ENCODE measurements around the gene THG1L. TPM values are rescaled to one million over a fixed set of nuclear protein-coding genes. Genes with fewer than 3 reads are reported as not detected.
A peak's percentile ranks its signal among the peaks of the same experiment; 100 is the strongest.

THG1L gene
- total RNA-seq, 1 experiment from 2014 or later = 12.3 TPM

DNA sequence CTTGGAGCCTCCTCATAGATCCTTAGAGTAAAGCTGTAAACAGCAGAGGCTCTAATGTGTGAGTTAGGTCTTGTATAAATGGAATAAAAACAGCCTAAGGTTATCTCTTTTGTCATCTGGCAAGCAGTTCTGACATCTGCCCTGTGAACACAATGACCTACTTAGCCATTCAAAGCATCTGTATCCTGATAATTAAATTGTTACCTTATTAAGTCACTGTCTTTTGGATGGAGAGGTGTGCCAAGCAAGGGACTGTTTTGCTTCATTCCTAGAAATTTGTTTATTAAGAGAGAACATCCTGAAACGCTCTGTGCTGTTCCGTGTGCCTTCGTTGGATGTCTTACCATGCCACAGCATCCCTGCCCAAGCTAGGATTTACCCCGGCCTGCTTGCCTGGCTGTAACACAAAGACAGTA, 13.8 kb downstream of the THG1L start:
- ChIA-PET CTCF (interaction anchor here (0.7 to 0.9 kb wide), 2 partner anchors 14 to 417 kb away, joined by 3 read pairs; no protein-coding TSS in a partner anchor), POLR2A (no interaction called here)
- Mint-ChIP-seq H3K4me1 (peaks cover 12% of the 10 kb centered on the region), H3K4me3 (peak overlapping the region; percentile 93; the same call in 1 of the 2 replicates), H3K27ac (no peak overlapping the region), H3K36me3 (peaks cover 2% of the 10 kb centered on the region; the same call in 1 of the 2 replicates), H3K27me3 (ENCODE audit: low read depth) (peaks cover 20% of the 10 kb centered on the region), H3K9me3 (no peaks in the 10 kb centered on the region)
- TF ChIP-seq CBFB (CRISPR knock-in tag; IDR thresholded peaks at IDR 0.05; ENCODE audit: low read depth) = no peak
- no peak for TF ChIP-seq SMAD3 (CRISPR knock-in tag; IDR thresholded peaks at IDR 0.05; ENCODE audit: borderline replicate concordance)
- TF ChIP-seq ZNF416 (CRISPR knock-in tag; IDR thresholded peaks at IDR 0.05) = no peak
- DNase-seq (ENCODE audit: low spot score) = no peak
- ATAC-seq = no peak

DNA sequence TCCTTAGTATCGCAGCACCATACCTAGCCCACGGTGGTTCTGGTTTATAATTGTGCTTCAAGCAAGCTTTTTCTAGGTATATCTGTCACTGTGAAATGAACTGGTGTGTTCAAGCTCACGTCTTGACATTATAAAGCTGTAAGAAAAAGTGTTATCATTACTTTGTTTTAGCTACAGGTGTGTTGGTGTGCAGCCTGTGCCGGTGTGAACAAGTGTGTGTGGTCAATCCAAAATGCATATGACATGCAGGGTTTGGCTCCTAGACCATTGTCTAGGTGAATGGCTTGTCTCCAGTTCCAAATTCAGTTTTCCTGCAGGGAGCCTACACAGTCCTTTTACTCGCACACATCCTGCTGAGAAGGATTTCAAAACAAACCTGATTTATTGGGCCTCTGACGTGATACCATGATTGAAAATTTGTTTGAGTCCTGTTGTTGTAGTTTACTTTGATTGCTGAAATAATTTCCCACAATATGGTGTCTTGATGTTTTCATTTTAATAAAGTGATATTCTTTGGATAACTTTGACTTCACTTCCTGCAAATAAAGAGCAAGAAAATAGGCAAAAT, 16.0 kb downstream of the THG1L start:
- DNase-seq (ENCODE audit: low spot score) (no peak), ATAC-seq (no peak)
- Mint-ChIP-seq H3K4me3 (no peak overlapping the region), H3K36me3 (no peaks in the 10 kb centered on the region), H3K27me3 (ENCODE audit: low read depth) (peaks cover 20% of the 10 kb centered on the region), H3K4me1 (peaks cover 12% of the 10 kb centered on the region), H3K9me3 (no peaks in the 10 kb centered on the region), H3K27ac (no peak overlapping the region)
- ChIA-PET POLR2A (no interaction called here), CTCF (interaction anchor here (0.9 kb wide), 1 partner anchor 16 kb away, joined by 3 read pairs; the partner anchor contains the start of gene THG1L)
- TF ChIP-seq, protein P1, sequence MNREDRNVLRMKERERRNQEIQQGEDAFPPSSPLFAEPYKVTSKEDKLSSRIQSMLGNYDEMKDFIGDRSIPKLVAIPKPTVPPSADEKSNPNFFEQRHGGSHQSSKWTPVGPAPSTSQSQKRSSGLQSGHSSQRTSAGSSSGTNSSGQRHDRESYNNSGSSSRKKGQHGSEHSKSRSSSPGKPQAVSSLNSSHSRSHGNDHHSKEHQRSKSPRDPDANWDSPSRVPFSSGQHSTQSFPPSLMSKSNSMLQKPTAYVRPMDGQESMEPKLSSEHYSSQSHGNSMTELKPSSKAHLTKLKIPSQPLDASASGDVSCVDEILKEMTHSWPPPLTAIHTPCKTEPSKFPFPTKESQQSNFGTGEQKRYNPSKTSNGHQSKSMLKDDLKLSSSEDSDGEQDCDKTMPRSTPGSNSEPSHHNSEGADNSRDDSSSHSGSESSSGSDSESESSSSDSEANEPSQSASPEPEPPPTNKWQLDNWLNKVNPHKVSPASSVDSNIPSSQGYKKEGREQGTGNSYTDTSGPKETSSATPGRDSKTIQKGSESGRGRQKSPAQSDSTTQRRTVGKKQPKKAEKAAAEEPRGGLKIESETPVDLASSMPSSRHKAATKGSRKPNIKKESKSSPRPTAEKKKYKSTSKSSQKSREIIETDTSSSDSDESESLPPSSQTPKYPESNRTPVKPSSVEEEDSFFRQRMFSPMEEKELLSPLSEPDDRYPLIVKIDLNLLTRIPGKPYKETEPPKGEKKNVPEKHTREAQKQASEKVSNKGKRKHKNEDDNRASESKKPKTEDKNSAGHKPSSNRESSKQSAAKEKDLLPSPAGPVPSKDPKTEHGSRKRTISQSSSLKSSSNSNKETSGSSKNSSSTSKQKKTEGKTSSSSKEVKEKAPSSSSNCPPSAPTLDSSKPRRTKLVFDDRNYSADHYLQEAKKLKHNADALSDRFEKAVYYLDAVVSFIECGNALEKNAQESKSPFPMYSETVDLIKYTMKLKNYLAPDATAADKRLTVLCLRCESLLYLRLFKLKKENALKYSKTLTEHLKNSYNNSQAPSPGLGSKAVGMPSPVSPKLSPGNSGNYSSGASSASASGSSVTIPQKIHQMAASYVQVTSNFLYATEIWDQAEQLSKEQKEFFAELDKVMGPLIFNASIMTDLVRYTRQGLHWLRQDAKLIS (CRISPR knock-in tag; IDR thresholded peaks at IDR 0.05; ENCODE audit: borderline replicate concordance) = no peak
- TF ChIP-seq CREB1 (CRISPR knock-in tag; IDR thresholded peaks at IDR 0.05) (no peak), EMX1 (CRISPR knock-in tag; IDR thresholded peaks at IDR 0.05) (no peak), GTF2I (CRISPR knock-in tag; conservative IDR thresholded peaks at IDR 0.05) (no peak), SP1 (CRISPR knock-in tag; conservative IDR thresholded peaks at IDR 0.05) (no peak), ETV6 (CRISPR knock-in tag; IDR thresholded peaks at IDR 0.05) (no peak), ZNF671 (CRISPR knock-in tag; IDR thresholded peaks at IDR 0.05) (no peak), ZNF232 (CRISPR knock-in tag; IDR thresholded peaks at IDR 0.05) (no peak), NR3C1 (CRISPR knock-in tag; conservative IDR thresholded peaks at IDR 0.05; ENCODE audit: low read depth) (no peak), GRHL2 (CRISPR knock-in tag; IDR thresholded peaks at IDR 0.05; ENCODE audit: insufficient replicate concordance, severe bottlenecking) (no peak), ZNF423 (CRISPR knock-in tag; IDR thresholded peaks at IDR 0.05) (no peak), TCF7 (CRISPR knock-in tag; IDR thresholded peaks at IDR 0.05; ENCODE audit: low read depth) (no peak)
- TF ChIP-seq, protein P2, sequence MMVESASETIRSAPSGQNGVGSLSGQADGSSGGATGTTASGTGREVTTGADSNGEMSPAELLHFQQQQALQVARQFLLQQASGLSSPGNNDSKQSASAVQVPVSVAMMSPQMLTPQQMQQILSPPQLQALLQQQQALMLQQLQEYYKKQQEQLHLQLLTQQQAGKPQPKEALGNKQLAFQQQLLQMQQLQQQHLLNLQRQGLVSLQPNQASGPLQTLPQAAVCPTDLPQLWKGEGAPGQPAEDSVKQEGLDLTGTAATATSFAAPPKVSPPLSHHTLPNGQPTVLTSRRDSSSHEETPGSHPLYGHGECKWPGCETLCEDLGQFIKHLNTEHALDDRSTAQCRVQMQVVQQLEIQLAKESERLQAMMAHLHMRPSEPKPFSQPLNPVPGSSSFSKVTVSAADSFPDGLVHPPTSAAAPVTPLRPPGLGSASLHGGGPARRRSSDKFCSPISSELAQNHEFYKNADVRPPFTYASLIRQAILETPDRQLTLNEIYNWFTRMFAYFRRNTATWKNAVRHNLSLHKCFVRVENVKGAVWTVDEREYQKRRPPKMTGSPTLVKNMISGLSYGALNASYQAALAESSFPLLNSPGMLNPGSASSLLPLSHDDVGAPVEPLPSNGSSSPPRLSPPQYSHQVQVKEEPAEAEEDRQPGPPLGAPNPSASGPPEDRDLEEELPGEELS (CRISPR knock-in tag; IDR thresholded peaks at IDR 0.05) = no peak
- TF ChIP-seq, protein P3, sequence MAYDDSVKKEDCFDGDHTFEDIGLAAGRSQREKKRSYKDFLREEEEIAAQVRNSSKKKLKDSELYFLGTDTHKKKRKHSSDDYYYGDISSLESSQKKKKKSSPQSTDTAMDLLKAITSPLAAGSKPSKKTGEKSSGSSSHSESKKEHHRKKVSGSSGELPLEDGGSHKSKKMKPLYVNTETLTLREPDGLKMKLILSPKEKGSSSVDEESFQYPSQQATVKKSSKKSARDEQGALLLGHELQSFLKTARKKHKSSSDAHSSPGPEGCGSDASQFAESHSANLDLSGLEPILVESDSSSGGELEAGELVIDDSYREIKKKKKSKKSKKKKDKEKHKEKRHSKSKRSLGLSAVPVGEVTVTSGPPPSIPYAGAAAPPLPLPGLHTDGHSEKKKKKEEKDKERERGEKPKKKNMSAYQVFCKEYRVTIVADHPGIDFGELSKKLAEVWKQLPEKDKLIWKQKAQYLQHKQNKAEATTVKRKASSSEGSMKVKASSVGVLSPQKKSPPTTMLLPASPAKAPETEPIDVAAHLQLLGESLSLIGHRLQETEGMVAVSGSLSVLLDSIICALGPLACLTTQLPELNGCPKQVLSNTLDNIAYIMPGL (CRISPR knock-in tag; IDR thresholded peaks at IDR 0.05) = no peak
- TF ChIP-seq, protein P4, sequence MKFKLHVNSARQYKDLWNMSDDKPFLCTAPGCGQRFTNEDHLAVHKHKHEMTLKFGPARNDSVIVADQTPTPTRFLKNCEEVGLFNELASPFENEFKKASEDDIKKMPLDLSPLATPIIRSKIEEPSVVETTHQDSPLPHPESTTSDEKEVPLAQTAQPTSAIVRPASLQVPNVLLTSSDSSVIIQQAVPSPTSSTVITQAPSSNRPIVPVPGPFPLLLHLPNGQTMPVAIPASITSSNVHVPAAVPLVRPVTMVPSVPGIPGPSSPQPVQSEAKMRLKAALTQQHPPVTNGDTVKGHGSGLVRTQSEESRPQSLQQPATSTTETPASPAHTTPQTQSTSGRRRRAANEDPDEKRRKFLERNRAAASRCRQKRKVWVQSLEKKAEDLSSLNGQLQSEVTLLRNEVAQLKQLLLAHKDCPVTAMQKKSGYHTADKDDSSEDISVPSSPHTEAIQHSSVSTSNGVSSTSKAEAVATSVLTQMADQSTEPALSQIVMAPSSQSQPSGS (CRISPR knock-in tag; IDR thresholded peaks at IDR 0.05; ENCODE audit: borderline replicate concordance, low read depth) = no peak
- TF ChIP-seq, protein P5, sequence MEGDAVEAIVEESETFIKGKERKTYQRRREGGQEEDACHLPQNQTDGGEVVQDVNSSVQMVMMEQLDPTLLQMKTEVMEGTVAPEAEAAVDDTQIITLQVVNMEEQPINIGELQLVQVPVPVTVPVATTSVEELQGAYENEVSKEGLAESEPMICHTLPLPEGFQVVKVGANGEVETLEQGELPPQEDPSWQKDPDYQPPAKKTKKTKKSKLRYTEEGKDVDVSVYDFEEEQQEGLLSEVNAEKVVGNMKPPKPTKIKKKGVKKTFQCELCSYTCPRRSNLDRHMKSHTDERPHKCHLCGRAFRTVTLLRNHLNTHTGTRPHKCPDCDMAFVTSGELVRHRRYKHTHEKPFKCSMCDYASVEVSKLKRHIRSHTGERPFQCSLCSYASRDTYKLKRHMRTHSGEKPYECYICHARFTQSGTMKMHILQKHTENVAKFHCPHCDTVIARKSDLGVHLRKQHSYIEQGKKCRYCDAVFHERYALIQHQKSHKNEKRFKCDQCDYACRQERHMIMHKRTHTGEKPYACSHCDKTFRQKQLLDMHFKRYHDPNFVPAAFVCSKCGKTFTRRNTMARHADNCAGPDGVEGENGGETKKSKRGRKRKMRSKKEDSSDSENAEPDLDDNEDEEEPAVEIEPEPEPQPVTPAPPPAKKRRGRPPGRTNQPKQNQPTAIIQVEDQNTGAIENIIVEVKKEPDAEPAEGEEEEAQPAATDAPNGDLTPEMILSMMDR (IDR thresholded peaks at IDR 0.05) = no peak
- TF ChIP-seq, protein P6, sequence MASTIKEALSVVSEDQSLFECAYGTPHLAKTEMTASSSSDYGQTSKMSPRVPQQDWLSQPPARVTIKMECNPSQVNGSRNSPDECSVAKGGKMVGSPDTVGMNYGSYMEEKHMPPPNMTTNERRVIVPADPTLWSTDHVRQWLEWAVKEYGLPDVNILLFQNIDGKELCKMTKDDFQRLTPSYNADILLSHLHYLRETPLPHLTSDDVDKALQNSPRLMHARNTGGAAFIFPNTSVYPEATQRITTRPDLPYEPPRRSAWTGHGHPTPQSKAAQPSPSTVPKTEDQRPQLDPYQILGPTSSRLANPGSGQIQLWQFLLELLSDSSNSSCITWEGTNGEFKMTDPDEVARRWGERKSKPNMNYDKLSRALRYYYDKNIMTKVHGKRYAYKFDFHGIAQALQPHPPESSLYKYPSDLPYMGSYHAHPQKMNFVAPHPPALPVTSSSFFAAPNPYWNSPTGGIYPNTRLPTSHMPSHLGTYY (CRISPR knock-in tag; IDR thresholded peaks at IDR 0.05) = no peak

All from WTC11 (cell line).